HG02943 (cell line): ENCODE measurements around the gene SERPINB1.
"Not testable (repeated sequence)": the region's sequence is repeated elsewhere in the genome, so short reads cannot be mapped to it uniquely, and the experiment has no call there.

ENCODE experiments used
- ATAC-seq: cut with Tn5 transposase; IDR thresholded peaks from one replicate; pipeline ENCODE4 v1.9.1; 2021; ENCODE audit warnings: mild to moderate bottlenecking, low read depth, moderate library complexity; ENCODE audit not compliant: unreplicated experiment

The SERPINB1 gene

DNA sequence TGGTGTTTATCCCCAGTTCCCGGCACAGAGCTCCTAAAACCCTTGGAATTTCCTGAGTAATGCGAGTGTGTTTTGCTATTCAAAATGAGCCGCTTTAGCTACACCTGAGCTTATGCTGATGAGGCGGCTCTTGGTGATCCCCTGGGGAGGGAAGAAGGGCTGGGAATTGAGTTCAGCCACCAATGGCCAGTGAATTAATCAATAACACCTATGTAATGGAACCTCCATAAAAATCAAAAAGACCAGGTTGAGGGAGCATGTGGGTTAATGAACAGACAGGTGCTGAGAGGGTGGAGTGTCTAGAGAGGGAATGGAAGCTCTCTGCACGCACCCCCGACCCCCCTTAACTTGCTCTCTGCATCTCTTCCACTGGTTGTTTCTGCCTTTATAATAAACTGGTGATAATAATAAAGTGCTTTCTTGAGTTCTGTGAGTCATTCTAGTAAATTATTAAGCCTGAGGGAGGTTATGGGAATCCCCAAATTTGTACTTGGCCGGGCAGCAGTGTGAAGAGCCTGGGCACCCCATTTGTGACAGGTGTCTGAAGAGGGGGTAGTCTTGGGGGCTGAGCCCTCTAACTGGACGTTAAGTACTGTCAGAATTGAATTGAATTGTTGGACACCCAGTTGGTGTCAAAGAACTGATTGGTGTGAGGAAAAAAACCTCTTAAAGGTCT, 24.6 kb upstream of the SERPINB1 start:
- ATAC-seq, result peak; percentile 45

DNA sequence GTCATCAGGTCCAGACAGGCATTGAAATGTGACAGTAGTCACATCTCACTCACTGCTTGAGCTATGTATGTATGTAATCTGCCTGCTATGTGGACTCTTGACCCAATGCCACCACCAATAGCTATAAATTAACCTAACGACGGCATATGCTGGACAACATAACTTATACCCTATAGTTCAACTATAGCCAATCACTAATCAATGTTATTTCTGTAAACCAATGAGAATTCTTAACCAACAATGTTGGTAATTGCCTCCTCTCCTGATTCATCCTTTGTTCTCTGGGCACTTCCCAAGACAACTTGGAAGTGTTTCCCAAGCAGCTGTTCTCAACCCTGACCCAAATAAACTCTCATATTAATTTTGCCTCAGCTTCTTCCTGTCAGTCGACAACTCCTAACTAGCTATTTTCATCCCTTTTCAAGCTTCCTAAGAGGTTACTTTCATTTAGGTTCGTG, 24.1 kb upstream of the SERPINB1 start:
- ATAC-seq, result no peak

DNA sequence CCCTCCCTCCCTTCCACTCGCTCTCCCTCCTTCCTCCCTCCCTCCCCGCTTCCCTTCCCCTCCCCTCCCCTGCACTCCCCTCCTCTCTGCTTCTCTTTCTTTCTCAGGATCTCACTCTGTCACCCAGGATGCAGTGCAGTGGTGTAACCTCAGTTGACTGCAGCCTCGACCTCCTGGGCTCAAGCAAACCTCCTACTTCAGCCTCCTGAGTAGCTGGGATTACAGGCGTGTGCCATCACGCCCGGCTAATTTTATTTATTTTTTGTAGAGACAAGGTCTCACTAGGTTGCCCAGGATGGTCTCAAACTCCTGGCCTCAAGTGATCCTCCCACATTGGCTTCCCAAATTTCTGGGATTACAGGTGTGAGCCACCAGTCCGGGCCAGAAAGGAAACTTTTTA, 23.6 kb upstream of the SERPINB1 start:
- no peak for ATAC-seq

DNA sequence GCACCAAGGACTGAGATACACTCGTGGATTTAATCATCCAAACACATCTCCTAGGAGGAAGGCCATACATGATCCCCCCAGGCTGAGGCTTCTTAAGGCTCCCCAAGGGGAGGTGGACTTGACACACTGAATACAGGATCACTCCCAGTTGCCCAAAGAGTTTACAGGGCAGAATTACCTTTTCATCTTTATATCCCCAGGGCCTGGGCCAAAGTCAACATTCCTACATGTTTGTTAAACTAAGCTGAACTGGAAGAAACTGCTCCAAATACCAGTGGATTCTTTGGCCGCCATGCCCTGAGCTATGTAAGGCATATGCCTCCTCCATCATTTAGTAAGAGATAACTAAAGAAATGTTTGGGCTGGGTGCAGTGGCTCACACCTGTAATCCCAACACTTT, 22.2 kb upstream of the SERPINB1 start:
- no peak for ATAC-seq

DNA sequence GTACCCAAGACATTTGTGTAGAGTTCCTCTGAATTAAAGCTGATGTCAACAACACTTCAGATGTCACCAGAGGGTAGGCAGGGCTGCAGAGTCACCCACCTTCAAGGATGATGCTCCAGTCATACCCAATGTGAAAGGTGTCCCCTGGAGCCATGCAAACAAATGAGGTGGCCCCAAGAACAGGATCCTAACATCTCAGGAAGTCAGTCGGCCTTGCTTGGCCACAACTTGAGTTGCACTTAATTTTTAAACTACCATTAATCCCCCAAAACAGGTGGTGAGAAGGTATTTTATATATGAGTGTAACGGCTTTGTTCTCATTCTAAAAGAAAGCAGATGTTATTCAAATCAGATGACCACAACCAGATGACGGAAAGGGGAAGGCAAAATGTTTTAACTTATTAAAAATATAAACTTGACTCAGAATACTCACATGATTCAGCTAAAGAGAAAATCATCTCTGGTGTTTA, 21.1 kb upstream of the SERPINB1 start:
- peak; percentile 48 for ATAC-seq

DNA sequence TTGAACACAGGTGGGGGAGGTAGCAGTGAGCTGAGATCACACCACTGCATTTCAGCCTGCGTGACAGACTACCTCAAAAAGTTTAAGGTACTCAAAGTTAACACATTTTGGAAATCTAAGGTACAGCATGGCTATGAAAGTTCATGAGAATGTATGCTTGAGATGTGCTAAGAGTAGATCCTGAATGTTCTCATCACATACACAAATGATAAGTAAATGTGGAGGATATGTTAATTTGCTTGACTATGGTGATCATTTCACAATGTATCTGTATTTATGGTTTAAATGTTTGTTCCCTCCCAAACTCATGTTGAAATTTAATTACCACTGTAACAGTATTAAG, 20.1 kb upstream of the SERPINB1 start:
- no peak for ATAC-seq

DNA sequence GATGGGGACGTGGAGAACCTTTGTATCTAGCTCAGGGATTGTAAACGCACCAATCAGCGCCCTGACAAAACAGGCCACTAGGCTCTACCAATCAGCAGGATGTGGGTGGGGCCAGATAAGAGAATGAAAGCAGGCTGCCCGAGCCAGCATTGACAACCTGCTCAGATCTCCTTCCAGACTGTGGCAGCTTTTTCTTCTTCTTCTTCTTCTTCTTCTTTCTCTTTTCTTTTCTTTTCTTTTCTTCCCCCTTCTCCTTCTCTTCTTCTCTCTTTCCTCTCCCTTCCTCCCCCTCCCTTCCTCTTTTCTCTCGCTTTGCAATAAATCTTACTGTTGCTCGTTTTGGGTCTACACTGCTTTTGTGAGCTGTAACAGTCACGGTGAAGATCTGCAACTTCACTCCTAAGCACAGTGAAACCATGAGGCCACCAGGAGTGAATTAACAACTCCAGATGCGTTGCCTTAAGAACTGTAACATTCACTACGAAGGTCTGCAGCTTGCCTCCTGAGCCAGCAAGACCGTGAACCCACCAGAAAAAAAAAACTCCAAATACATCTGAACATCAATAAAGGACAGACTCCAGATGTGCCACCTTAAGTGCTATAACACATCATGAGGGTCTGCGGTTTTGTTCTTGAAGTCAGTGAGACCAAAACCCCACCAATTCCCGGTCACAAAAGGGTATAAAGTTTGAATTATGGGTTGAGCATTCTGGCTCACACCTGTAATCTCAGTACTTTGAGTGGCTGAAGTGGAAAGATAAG, 19.6 kb upstream of the SERPINB1 start:
- no peak for ATAC-seq

DNA sequence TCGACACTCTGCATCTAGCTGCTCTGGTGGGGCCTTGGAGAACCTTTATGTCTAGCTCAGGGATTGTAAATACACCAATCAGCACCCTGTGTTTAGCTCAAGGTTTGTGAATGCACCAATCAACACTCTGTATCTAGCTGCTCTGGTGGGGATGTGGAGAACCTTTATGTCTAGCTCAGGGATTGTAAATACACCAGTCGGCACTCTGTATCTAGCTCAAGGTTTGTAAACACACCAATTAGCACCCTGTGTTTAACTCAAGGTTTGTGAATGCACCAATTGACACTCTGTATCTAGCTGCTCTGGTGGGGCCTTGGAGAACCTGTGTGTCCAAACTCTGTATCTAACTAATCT, 19.0 kb upstream of the SERPINB1 start:
- not testable (repeated sequence) for ATAC-seq

DNA sequence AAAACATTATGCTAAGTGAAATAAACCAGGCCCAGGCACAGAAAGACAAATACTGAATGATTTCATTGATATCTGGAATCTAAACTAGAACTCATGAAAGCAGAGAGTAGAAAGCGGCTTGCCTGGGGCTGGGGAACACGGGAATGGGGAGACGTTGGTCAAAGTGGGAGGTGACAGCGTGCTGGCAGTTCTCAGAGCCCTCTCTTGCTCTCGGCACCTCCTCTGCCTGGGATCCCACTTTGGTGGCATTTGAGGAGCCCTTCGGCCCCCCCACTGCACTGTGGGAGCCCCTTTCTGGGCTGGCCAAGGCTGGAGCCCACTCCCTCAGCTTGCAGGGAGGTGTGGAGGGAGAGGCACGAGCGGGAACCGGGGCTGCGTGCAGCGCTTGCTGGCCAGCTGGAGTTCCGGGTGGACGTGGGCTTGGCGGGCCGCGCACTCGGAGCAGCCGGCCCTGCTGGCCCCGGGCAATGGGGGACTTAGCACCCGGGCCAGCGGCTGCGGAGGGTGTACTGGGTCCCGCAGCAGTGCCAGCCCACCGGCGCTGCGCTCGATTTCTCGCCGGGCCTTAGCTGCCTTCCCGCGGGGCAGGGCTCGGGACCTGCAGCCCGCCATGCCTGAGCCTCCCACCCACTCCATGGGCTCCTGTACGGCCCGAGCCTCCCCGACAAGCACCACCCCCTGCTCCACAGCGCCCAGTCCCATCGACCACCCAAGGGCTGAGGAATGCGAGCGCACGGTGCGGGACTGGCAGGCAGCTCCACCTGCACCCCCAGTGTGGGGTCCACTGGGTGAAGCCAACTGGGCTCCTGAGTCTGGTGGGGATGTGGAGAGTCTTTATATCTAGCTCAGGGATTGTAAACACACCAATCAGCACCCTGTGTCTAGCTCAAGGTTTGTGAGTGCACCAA, 18.4 kb upstream of the SERPINB1 start:
- ATAC-seq, result not testable (repeated sequence)

DNA sequence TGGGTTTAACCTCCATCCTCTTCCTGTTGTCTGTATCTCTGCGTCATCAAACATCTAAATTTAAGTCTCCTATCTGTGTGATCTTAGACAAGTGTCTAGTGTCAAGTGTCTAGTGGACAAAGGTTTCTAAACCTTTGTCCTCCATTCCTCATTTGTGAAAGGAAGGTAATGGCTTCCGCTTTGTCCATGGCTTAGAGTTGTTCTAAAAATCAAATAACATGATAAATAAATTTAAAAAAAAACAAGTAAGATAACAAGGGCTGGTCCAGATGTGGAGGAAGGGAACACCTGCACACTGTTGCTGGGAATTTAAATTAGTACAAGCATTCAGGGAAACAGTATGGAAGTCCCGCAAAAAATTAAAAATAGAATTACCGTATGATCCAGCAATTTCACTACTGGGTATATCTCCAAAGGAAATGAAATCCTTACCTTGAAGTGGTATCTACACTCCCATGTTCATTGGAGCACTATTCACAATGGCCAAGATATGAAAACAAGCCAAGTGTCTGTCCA, 17.6 kb upstream of the SERPINB1 start:
- no peak for ATAC-seq

DNA sequence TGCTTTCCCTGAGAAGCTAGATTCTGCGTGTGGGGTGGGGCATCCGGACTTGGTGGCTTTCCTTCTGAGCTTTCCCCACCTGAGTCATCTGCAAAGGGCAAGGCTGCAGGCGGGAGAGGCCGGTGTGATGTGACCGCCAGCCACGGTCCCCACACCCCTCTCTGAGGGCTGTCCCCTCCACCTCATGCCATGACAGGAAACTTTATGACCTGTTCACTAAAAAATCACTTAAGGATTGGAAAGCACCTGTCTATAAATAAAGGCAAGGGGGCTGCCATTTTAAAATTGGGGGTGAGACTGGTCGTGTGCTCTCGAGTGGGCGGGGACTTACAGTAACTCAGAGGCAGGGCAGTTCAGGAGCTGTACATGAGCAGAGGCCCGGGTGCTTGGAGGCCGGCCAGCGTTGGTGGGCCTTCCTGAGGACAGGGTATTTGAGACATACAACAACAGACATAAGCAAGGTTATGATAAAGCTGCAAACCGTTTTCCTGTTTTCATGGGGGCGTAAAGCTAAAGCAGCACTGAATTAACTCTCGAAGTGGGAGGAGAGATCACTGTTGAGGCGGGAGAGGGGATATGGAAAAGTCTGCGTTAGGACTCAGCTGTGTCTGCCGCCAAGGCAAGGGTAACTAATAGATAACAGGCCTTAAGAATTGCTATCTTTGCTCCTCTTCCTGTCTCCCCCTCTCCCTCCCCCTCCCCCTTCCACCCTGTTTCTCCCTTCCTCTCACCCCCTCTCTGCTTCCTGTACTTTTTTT, 16.1 kb upstream of the SERPINB1 start:
- ATAC-seq, result no peak

DNA sequence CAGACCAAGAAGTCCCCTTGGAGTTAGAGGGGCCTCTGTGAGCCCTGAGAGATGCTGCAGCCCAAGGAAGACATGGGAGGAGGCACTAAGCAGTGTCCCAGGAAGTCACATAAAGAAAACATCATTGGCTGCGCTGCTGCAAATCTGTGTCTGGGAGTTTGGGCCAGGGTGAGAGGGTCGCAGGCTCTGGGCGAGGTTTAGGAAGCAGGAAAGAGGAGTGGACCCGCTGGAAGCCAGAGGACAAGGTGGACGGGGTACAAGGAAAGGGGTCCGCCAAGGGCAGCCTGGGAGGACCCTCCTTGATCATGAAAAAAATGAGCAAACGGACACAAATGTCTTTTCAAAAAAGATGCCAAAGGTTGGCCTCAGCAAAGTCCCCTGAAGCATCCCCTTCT, 15.5 kb upstream of the SERPINB1 start:
- no peak for ATAC-seq

DNA sequence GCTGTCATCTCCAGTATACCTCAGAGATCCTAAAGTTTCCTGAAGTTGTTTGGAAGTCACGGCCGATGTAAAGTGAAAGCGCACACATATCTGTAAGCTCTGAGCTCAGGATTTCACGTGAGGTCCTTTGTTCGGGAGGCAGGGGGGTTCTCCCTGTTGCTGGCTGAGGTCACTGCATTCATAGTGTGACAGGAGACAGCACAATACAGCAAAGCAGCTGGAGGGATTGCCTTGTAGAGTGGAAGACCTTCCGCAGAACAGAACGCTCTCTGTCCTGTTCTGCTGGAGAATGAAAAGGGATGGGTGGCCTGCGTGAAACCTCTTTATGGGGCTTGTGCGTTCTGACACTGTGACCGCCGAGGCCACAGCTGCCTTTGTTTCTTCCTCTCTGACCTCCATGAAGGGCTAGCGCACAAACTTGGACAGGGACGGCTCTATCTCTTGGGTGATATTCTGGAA, 13.4 kb upstream of the SERPINB1 start:
- ATAC-seq, result no peak

DNA sequence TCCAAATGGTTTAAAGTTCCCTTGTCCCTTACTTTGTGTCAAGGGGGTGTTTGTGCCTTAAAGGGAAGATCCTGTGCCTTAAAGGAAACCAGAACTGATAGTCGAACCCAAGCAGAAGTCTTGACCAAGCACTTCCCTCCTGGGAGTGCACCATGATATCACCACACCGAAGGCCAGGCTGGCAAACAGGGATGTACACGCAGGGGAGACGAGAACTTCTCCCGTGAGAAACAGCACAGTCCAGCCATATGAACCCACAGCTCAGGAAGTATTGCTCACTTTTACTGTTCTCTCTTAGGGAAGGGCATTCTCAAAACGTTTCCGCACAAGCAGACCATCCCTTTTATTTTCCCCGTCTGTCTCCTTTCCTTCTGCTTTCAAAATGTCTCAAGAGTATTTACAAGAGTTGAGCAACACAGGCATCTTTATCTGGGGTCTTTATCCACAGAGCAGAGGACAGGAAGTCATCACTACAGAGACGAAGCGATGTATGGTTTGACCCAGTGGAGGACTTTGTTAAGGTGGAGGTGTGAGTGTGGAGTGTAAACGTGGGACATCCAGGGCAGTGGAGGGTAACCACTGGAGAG, 12.8 kb upstream of the SERPINB1 start:
- no peak for ATAC-seq

DNA sequence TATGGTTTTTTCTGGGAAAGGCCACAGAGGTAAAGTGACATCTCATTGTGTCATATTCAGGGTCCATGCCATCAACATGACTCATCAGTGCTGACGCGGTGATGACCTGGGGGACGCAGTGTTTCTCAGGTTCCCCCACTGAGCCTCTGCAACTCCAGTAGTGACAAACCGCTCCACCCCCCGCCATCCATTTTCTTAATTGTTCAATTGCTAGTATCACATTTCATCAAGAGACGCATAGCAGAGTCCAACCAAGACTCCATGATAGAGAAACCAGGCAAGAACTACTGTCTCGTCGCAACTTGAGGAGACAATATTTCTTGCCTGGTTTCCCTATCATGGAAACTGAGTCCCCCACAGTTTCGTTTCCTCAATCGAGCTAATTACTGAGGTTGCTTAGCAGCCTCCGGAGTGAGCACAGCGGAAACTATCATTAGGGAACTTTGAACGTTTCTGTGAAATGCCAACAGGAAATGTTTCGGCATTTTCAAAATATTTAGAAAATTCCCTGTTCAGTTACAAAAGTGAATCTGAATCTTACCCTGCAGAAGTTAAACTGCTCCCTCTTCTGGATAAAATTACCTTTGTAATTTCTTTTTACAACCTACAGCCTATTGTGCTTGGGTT, 12.2 kb upstream of the SERPINB1 start:
- no peak for ATAC-seq

DNA sequence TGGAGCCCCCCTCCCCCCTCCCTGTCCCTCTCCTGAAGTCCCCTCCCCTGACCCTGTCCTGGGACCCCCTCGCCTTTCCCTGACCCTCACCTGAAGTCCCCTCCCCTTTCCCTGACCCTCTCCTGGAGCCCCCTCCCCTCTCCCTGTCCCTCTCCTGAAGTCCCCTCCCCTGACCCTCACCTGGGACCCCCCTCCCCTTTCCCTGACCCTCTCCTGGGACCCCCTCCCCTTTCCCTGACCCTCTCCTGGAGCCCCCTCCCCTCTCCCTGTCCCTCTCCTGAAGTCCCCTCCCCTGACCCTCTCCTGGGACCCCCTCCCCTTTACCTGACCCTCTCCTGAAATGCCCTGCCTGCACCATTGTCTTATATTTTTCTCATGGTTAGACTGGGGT, 11.7 kb upstream of the SERPINB1 start:
- not testable (repeated sequence) for ATAC-seq

DNA sequence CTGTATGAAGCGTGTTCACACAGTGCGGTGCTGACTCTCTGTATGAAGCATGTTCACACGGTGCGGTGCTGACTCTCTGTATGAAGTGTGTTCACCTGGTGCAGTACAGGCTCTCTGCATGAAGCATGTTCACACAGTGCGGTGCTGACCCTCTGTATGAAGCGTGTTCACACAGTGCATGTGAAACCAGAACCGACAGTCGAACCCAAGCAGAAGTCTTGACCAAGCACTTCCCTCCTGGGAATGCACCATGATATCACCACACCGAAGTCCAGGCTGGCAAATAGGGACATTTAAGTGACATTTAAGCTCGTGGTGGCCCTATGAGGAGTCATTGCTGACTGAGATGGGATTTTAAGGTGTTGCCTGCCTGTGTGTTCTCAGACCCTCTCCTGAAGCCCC, 11.3 kb upstream of the SERPINB1 start:
- no peak for ATAC-seq

DNA sequence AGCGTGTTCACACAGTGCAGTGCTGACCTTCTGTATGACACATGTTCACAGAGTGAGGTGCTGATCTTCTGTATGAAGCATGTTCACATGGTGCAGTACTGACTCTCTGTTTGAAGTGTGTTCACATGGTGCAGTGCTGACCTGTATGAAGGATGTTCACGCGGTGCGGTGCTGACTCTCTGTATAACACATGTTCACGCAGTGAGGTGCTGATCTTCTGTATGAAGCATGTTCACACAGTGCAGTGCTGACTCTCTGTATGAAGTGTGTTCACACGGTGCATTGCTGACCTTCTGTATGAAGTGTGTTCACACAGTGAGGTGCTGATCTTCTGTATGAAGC, 10.8 kb upstream of the SERPINB1 start:
- no peak for ATAC-seq

DNA sequence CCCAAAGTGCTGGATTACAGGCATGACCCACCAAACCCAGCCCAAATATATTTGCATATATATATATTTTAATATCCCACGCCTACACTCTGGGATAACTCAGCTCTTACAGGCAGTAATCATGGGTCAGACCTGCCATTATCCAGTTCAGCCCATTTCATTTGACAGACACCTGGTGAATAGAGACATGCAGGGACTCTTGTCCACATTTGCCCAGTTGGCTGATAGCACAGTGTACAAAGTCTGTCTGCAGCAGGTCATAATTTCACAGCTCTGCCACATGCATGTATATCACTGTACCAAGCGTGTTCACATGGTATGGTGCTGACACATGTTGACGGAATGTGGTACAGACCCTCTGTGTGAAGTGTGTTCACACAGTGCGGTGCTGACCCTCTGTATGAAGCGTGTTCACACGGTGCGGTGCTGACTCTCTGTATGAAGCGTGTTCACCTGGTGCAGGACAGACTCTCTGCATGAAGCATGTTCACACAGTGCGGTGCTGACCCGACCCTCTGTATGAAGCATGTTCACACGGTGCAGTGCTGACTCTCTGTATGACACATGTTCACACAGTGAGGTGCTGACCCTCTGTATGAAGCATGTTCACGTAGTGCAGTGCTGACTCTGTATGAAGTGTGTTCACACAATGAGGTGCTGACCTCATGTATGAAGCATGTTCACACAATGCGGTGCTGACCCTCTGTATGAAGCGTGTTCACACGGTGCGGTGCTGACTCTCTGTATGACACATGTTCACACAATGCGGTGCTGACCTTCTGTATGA, 10.3 kb upstream of the SERPINB1 start:
- no peak for ATAC-seq
